ENCODE results near the gene ADAMTSL3.
"Not testable (repeated sequence)": the region's sequence is repeated elsewhere in the genome, so short reads cannot be mapped to it uniquely, and the experiment has no call there.

The ADAMTSL3 gene

DNA sequence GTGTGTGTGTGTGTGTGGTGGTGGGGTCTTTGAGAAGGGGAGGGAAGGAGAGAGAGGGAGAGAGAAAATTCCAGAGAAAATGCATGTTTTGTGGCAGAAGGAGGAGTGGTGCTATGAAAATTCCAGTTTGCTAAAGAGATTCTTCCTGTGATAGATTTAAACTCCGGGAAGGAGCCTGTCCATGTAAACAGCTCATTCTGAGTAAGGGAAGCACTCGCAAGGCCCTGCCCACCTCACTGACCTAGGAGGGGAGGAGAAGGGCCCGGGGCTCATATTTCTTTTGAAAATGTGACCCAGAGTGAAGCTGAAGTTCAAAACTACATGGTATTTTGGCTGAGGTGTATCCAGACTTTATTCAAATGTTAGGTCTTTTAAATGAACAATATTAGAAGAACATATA is 41.3 kb downstream of the ADAMTSL3 start:
- TF ChIP-seq, protein P1, sequence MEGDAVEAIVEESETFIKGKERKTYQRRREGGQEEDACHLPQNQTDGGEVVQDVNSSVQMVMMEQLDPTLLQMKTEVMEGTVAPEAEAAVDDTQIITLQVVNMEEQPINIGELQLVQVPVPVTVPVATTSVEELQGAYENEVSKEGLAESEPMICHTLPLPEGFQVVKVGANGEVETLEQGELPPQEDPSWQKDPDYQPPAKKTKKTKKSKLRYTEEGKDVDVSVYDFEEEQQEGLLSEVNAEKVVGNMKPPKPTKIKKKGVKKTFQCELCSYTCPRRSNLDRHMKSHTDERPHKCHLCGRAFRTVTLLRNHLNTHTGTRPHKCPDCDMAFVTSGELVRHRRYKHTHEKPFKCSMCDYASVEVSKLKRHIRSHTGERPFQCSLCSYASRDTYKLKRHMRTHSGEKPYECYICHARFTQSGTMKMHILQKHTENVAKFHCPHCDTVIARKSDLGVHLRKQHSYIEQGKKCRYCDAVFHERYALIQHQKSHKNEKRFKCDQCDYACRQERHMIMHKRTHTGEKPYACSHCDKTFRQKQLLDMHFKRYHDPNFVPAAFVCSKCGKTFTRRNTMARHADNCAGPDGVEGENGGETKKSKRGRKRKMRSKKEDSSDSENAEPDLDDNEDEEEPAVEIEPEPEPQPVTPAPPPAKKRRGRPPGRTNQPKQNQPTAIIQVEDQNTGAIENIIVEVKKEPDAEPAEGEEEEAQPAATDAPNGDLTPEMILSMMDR (IDR thresholded peaks at IDR 0.05; ENCODE audit: low read depth, low read length, missing control alignments) = no peak
- no peak overlapping the region for H3K4me3 ChIP-seq (replicated peaks; ENCODE audit: low read depth, low read length)
- no peak for DNase-seq (ENCODE audit: extremely low read depth, low read depth)

DNA sequence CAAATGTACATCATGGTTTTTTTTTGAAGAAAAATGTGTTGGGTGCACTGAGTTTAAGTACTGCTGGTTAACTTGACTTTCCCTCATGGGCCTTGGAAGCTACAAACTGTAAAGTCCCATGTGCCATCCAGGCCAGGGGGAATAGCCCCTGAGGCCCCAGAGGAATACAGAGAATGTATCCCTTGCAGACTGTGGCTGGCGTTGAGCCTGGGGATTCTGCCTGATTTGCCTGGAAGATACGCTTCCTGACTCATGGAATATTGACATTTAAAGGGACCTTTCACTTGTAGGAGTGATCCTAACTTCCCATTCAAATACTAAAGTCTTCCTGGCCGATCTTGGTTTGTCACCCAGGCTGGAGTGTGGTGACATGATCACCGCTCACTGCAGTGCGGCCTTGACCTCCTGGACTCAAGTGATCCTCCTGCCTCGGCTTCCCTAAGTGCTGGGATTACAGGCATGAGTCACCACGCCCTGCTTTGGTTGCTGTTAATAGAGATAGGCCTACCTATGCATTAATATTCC is 42.0 kb downstream of the ADAMTSL3 start:
- no peak for DNase-seq (ENCODE audit: extremely low read depth, low read depth)
- no peak overlapping the region for H3K4me3 ChIP-seq (replicated peaks; ENCODE audit: low read depth, low read length)
- TF ChIP-seq, protein P1 (IDR thresholded peaks at IDR 0.05; ENCODE audit: low read depth, low read length, missing control alignments) = no peak

DNA sequence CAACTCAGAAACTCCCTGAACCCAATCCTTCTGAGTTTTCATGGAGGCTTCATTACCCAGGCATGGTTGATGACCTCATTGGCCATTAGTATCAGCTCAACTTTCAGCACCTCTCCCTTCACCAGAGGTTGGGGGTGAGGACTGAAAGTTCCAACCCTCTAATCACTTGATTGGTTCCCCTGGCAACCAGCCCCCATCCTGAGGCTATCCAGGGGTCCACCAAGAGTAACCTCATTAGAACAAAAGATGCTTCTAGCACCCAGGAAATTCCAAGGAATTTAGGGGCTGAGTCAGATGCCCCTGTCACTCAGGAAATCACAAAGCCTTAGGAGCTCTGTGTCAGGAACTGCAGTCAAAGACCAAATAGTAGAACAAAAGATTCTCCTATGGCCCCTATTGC is 43.8 kb downstream of the ADAMTSL3 start:
- TF ChIP-seq, protein P1 (IDR thresholded peaks at IDR 0.05; ENCODE audit: low read depth, low read length, missing control alignments) = no peak
- DNase-seq (ENCODE audit: extremely low read depth, low read depth) = no peak
- no peak overlapping the region for H3K4me3 ChIP-seq (replicated peaks; ENCODE audit: low read depth, low read length)

DNA sequence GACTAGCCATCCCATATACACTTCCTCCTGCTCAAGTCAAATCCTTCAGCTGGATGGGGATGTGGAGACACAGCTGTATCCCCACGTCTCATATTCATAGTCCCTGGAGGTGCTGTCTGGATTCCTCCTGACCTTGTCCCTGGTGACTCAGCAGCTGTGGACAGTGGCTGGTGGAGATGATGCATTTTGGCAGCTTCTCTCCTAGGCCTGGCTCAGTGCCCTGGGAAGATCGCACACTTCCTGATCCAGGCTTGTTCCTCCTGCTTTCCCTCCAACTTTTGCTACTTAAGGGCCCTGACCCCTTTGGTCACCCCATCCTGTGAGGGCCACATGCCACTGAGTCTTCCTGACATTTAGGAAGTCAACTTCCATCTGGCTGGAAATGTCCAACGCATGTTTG is 44.4 kb downstream of the ADAMTSL3 start:
- DNase-seq (ENCODE audit: extremely low read depth, low read depth) = no peak
- no peak overlapping the region for H3K4me3 ChIP-seq (replicated peaks; ENCODE audit: low read depth, low read length)
- TF ChIP-seq, protein P1 (IDR thresholded peaks at IDR 0.05; ENCODE audit: low read depth, low read length, missing control alignments) = no peak

DNA sequence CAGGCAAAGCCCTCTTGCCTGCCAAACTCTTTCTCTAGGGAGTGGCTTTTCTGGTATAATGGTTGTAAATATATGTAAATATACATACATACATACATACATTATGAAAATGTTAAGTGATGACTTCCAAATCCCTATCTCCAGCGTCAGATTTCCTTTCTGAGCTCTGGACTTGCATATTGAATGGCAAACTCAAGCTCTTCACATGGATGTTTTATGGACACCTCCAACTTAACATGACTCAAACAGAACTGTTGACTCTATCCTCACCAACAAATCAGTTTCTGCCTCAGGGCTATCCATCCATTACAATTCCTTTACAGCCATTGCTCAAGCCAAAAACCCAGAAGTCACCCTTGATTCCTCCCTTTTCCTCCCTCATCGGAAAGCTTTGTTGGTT is 45.1 kb downstream of the ADAMTSL3 start:
- no peak for DNase-seq (ENCODE audit: extremely low read depth, low read depth)
- H3K4me3 ChIP-seq (replicated peaks; ENCODE audit: low read depth, low read length) = no peak overlapping the region
- TF ChIP-seq, protein P1 (IDR thresholded peaks at IDR 0.05; ENCODE audit: low read depth, low read length, missing control alignments) = no peak

DNA sequence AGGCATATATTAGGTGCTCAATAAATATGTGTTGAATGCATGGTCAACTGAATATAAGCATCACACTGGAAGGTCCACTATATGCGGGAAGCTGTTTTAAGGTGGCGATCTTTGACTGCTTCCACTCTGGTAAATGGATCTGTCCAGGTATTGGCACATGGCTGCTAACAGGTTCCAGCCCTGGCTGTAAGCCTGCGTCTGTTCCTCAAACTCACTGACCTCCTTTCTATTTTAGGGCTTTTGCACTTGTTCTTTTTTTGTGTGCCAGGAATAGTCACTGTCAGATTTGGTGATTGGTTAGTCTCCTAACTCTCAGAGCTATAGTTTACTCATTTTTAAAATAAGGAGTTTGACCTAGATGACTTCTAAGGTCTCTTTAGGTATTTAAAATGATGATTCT is 46.2 kb downstream of the ADAMTSL3 start:
- H3K4me3 ChIP-seq (replicated peaks; ENCODE audit: low read depth, low read length) = no peak overlapping the region
- DNase-seq (ENCODE audit: extremely low read depth, low read depth) = no peak
- TF ChIP-seq, protein P1 (IDR thresholded peaks at IDR 0.05; ENCODE audit: low read depth, low read length, missing control alignments) = no peak

DNA sequence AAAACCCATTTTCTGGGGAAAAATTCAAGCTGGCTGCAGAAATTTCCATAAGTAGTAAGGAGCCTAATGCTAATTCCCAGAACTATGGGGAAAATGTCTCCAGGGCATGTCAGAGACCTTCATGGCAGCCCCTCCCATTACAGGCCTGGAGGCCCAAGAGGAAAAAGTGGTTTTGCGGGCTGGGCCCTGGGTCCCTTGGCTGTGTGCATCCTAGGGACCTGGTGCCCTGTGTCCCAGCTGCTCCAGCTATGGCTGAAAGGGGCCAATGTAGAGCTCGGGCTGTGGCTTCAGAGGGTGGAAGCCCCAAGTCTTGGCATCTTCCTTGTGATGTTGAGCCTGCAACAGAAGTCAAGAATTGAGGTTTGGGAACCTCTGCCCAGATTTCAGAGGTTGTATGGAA is 48.4 kb downstream of the ADAMTSL3 start:
- not testable (repeated sequence) for DNase-seq (ENCODE audit: extremely low read depth, low read depth); H3K4me3 ChIP-seq (replicated peaks; ENCODE audit: low read depth, low read length)

All from HFF-Myc (cell line).